ENCODE data around the gene ADGRG6.

Gene ADGRG6

DNA sequence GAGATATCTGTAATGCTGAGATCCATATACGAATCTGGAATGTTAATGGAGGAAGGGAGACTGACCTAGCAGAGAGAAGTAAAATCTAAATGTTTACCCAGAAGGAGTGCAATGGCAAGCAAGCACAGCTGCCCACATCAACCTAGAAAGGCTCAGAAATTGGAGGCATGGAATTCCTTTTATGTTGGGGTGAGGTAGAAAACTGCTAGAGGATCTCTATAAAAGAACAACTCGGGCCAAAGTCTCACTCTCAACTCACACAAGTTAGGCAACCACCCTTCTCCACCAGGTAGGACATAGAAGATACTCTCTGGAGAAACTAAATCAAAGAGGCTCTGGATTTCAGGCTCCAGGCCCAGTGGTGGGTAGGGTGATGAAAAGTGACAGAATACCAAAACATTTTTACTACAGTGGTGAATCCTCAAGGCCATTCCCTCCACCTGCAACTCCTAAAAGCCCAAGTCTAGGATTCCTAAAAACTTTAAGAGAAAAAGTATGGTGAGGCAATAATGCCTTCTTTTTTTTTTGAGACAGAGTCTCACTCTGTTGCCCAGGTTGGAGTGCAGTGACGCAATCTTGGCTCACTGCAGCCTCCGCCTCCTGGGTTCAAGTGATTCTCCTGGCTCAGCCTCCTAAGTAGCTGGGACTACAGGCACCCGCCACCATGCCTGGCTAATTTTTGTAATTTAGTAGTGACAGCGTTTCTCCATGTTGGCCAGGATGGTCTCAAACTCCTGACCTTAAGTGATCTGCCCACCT, 9.5 kb upstream of the ADGRG6 start:
- no peak for DNase-seq

GRCh38 chr6:142293121-142293520, 8.7 kb upstream of the ADGRG6 start:
- no peak for DNase-seq

DNA sequence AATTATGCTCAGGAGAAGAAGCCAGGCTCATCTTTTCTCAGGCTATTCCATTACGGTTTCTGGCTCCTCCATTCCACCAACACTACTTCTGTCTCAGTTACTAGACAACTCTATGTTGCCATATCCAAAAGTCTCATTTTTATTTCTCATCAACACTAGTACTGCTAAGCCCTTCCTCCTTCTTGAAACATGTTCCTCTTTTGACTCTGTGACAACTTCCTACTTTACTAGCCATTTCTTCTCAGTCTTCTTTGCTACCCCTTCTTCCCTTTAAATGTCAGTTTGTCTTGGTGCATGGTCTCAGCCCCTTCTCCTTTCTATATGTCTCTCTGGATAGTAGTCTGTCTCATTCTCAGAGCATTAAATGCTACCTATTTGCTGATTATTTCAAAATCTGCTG, 7.1 kb upstream of the ADGRG6 start:
- no peak for DNase-seq

GRCh38 chr6:142296975-142297604, 4.7 kb upstream of the ADGRG6 start:
- no peak for DNase-seq

DNA sequence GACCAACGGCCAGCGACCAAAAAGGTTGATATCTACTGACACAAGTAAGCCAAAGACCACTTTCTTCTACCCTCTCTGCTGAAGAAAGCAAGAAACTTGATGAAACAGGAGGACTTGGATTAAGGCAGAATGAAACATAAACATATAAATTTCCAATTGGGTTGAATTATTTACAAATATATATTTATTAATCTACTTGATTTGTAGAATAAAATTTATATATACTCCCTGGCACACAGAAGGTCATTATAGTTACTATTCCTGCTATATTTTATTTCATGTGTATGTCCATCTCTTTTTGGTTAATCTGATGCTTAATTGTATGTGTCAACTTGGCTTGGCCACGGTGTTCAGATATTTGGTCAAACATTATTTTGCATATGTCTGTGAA, 4.2 kb upstream of the ADGRG6 start:
- DNase-seq: no peak

DNA sequence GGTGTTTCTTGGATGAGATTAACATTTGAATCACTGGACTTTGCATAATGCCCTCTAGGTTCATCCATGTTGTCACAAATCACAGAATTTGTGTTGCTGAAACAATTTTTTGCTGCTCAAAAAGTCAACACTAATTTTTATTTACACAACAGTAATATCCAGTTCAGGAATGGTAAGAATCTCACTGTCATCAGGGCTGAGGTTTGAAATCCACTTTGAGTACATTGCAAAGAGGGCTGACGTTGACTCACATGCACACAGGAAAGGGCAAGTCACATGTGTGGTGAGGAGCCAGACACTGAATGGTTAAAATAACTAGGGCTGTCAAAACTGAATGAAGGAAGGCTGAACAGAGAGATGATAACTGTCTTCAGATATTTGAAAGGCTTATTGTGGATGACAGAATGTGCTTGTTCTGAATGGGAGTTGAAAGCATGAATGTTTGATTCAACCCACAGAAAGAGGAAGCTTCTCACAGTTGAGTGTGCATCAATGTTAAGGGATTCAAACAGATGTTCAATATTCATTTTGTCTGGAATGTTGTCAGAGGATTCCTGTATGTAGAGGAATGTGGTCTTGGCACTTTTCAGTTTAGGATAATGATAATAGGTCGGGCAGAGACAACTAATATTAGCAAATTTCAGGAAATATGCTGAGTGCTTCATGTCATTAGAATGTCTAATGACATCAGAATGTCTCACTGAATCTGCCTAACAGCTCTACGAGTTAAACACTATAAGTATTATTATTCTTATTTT, 3.6 kb upstream of the ADGRG6 start:
- DNase-seq: no peak

GRCh38 chr6:142300302-142300701, 1.5 kb upstream of the ADGRG6 start:
- DNase-seq: no peak

- no peak for DNase-seq
Measured at GRCh38 chr6:142300758-142301650, 803 bp upstream of the ADGRG6 start.

DNA sequence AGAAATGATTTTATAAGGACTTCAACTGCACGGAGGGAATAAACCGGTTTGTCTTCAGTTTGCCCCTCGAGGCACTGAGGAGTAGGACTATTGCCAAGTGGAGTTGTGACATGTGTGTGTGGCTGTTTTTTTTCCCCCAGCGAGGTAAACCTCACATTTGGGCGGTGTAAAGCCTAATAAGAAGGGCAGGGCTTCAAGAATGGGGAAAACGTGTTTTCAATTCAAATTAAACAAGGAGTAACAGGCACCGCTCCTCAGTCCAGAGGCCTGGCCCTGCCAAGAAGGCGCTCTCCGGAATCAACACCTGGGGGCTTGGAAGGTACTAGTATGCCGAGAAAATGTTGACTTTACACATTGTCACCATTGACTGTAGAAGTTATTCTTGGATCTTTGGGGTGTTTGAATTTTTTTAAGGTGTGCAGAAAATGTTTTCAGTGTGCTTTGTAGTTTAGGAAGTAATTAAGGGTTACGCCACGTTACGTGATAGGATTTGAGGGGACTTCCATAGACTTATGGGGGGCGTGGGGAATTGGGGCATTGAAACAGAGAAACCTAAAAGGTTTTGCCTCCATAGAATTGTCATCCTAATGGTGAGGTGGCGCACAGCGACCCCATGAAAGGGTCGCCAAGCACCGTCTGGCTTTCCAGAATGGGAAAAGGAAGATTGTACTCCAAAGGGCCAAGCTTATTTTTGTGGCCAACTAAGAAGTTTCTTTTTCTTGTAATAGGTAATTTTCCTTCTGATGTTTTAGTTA, 791 bp downstream of the ADGRG6 start:
- no peak for DNase-seq

- DNase-seq: no peak
Measured at GRCh38 chr6:142303176-142303533, 1.3 kb downstream of the ADGRG6 start.

GRCh38 chr6:142304241-142304640, 2.4 kb downstream of the ADGRG6 start:
- no peak for DNase-seq

DNA sequence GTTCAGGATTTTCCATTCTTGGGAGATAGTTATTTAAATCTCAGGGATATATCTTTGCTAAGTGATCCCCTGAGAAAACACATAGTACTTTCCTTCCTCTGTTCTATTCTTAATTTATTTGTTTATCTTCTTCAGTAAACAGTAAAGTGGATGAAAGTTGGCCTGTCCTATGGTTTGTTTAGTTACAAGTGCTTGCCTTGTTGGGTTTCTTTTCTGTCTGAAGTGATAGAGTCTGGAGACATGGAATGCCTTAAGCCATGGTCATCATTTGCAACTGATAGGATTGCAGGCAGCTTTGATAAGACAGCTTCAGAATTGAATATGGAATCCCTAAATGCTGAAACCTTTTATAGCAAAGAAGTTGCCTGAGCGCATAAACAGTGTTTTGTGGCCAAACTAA, 4.9 kb downstream of the ADGRG6 start:
- DNase-seq: no peak

DNA sequence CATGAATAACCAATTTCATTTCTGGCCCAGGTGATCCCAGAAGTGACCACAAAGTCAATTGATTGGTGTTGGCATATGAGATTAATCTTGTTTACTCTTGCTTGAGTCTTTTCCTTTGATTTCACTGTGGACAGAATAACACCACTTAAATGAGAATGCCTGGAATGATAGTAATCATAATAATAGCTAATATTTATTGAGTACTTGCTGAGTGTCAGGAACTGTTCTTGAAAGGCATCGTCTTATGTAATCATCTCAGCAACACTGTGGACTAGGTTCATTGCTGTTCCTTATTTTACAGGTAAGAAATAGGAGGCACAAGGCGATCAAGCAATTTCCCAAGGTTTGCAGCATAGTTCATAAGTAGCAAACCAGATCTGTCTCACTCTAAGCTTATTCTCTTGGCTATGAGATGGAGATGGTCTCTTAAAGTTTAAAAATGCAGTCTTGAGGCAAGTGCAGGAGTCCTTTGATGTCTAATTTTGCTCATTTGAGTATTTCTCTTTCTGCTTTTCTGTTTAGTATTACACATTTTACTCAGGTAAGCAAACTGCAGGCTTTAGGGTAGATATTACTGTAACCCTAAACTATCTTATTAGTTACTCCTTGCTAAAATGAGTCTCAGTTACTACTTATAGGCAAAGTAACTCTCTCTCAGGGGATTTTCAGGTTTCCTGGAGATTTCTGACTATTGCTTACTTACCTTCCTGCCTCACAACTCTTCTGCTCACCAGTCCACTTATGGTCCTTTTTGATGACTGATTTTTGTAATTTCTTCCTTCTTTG, 6.3 kb downstream of the ADGRG6 start:
- DNase-seq: no peak

- DNase-seq: no peak
Measured at GRCh38 chr6:142309426-142309825, 7.6 kb downstream of the ADGRG6 start.

- DNase-seq: no peak
Measured at GRCh38 chr6:142313284-142313683, 11.5 kb downstream of the ADGRG6 start.

GRCh38 chr6:142316791-142317368, 15.1 kb downstream of the ADGRG6 start:
- no peak for DNase-seq

GRCh38 chr6:142318714-142319113, 16.9 kb downstream of the ADGRG6 start:
- no peak for DNase-seq

GRCh38 chr6:142320366-142320765, 18.6 kb downstream of the ADGRG6 start:
- DNase-seq: no peak

GRCh38 chr6:142321451-142321850, 19.6 kb downstream of the ADGRG6 start:
- no peak for DNase-seq

DNA sequence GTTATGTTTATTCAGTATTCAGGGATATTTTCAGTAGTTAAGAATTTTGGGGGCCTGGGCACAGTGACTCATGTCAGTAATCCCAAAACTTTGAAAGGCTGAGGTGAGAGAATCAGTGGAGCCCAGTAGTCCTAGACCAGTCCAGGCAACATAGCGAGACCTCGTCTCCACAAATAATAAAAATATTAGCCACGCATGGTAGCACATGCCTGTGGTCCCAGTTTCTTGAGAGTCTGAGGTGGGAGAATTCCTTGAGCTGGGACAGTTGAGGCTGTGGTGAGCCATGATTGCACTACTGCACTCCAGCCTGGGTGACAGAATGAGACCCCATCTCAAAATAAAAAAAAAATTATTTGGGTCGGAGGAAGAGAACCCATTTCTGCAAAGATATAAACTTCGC, 20.3 kb downstream of the ADGRG6 start:
- DNase-seq: no peak
